ENCODE measurements around the gene MBD6. TPM values are rescaled to one million over a fixed set of nuclear protein-coding genes. Genes with fewer than 3 reads are reported as not detected.

Gene MBD6
- total and polyA plus RNA-seq, 2 of the 4 experiments (the other 2 are of a cell fraction), result 0.90 to 9.3 TPM

DNA sequence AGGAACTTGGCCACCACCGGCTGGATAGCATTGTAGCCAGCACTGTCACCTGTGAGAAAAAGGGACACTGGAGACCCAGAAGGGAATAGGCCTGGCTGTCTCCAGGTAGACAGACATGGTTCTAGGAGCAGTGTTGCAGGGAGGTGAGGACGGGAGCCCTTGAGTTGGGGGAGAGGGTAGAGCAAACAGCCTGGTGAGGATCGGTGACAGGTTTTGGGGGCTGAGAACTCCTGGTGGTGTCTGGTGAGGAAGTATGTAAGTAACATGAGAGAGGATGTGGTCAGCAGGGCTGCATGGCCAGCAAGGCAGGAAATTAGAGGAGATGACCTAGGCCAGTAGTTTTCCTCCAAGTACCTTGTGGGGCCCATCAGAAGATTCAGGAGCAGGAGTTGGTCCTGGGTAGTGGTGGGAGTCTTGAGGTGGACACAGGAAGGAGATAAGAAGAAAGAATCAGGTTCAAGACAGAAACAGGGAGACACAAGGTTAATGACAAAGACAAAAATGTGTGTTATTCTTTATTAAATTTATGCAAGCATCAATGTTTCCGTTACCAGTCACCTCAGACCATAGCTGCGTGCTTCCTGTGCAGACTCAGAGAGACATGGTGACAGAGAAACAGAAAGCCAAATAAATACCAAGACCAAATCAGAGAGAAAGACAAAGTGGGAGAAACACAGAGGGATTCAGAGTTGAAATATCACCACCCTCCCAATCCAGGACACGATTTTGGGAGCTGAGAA is 43.1 kb upstream of the MBD6 start, which contains the start of gene ARHGAP9:
Gene ARHGAP9 (minus strand): TSS at position 491 of the 740 bp plus-strand sequence. CDS start 460 bp downstream, at position 31.
- Histone ChIP-seq H2BK5ac (ENCODE audit: low read depth, low read length, poor library complexity, severe bottlenecking) (no peak within 1 kb of the TSS), H3K36me3 (ENCODE audit: control insufficient read depth, insufficient read depth, low read length) (no peaks in the 10 kb centered on the region), H2BK15ac (ENCODE audit: low read depth, low read length) (no peak within 1 kb of the TSS), H2BK120ac (ENCODE audit: low read depth, low read length) (no peak within 1 kb of the TSS), H3K56ac (ENCODE audit: extremely low read depth, insufficient read depth, low read length) (no peak within 1 kb of the TSS), H2BK20ac (ENCODE audit: low read depth, low read length) (no peak within 1 kb of the TSS), H2AK9ac (replicated peaks; ENCODE audit: low read depth, low read length, poor library complexity) (no peak within 1 kb of the TSS), H3K4ac (ENCODE audit: low read depth, low read length) (no peak within 1 kb of the TSS; the same call in 1 of the 2 replicates), H3K27me3 (ENCODE audit: control insufficient read depth, insufficient read depth, low read length) (peaks cover 38% of the 10 kb centered on the region), H3K4me3 (ENCODE audit: insufficient read depth, low read depth, low read length) (no peak within 1 kb of the TSS), H3K79me1 (ENCODE audit: low read depth in 1 of 2, low read length in 2 of 2) (no peaks in the 10 kb centered on the region), H3K18ac (ENCODE audit: low read depth, low read length) (no peak within 1 kb of the TSS), H3K27ac (ENCODE audit: insufficient read depth, low read length) (no peak within 1 kb of the TSS), H2AFZ (replicated peaks; ENCODE audit: low read length, poor library complexity) (peak within 1 kb of the TSS; percentile 27), H3K4me2 (ENCODE audit: low read depth, low read length) (no peak within 1 kb of the TSS), H3K9me1 (ENCODE audit: insufficient read depth, low read length) (no peaks in the 10 kb centered on the region; the same call in 1 of the 2 replicates), H2AK5ac (ENCODE audit: low read depth, low read length) (no peak within 1 kb of the TSS), H4K8ac (ENCODE audit: low read depth in 2 of 2, low read length in 2 of 2) (peak within 1 kb of the TSS in 1 of 2 experiments; percentile 2; a peak in 1 of 4 replicates), H3K9me3 (ENCODE audit: control insufficient read depth, insufficient read depth, low read length) (no peaks in the 10 kb centered on the region), H3K14ac (replicated peaks; ENCODE audit: low read depth, low read length) (no peak within 1 kb of the TSS), H3K4me1 (ENCODE audit: control insufficient read depth, insufficient read depth, low read length) (peaks cover 5% of the 10 kb centered on the region), H4K5ac (ENCODE audit: low read depth, low read length) (no peak within 1 kb of the TSS; the same call in 1 of the 2 replicates), H4K91ac (ENCODE audit: insufficient read depth, low read depth, low read length) (no peak within 1 kb of the TSS), H3K9ac (ENCODE audit: low read depth, low read length) (no peak within 1 kb of the TSS), H3K23ac (ENCODE audit: low read depth, low read length) (no peak within 1 kb of the TSS), H4K20me1 (ENCODE audit: insufficient read depth, low read length) (no peaks in the 10 kb centered on the region)
- BruUV-seq (replicated peaks), result no TSS peak
- DNase-seq (peak; percentile 44), ATAC-seq (ENCODE audit: low read depth) (no peak)
- 85% methylated on average over 3 of the region's 6 CpGs; no CpG with 5 or more reads in 1 of the 2 experiments for WGBS, 2 experiments (ENCODE audit: extremely low coverage in 2 of 2, insufficient read length in 1 of 2)
- CTCF ChIA-PET, result no interaction called here
- intact Hi-C loops (cut with micrococcal nuclease) (no loop called here), in situ Hi-C loops (cut with MboI; ENCODE audit: low sequenced_read_pairs) (no loop called here), dilution Hi-C loops (cut with HindIII; ENCODE audit: low sequenced_read_pairs, unreplicated experiment) (no loop called here)
- no peak for TF ChIP-seq MXI1 (IDR thresholded peaks at IDR 0.05; ENCODE audit: borderline replicate concordance, low read depth, low read length)
- POLR2A ChIA-PET (ENCODE audit: unreplicated experiment), result no interaction called here
